Stomach (tissue), 9 donors: Measurements from ENCODE around the gene ABCB8. TPM values are rescaled to one million over a fixed set of nuclear protein-coding genes. Genes with fewer than 3 reads are reported as not detected.

Experiments used
- DNase-seq, 2 donors: peaks; one replicate each; pipeline versions ENCODE4 v3.0.0 to v3.0.0-alpha.2; 2013 to 2019
- H3K27ac ChIP-seq, 5 donors: fragments of 200-600 bp in 4 of 5; sonication (generic) in 4 of 5; one replicate each; pipeline ENCODE4 v1.5.1; 2013 to 2019; ENCODE audit warnings: mild to moderate bottlenecking in 1 of 5, moderate library complexity in 1 of 5
- H3K27me3 ChIP-seq, 3 donors: fragments of 200-600 bp; sonication (generic); one replicate each; pipeline ENCODE4 v1.5.1; 2017 to 2019; ENCODE audit warnings: mixed run types in 1 of 3
- H3K36me3 ChIP-seq, 4 donors: fragments of 200-600 bp; sonication (generic); 1 replicate in 3 of 4; 2 replicates in 1 of 4; pipeline ENCODE4 v1.5.1; 2016 to 2019
- H3K4me1 ChIP-seq, 4 donors: fragments of 200-600 bp; sonication (generic); one replicate each; pipeline ENCODE4 v1.5.1; 2016 to 2019
- H3K4me3 ChIP-seq, 4 donors: fragments of 200-600 bp; sonication (generic) in 3 of 4; one replicate each; pipeline ENCODE4 v1.5.1; 2016 to 2019; ENCODE audit warnings: mild to moderate bottlenecking in 1 of 4
- H3K9me3 ChIP-seq, 4 donors: fragments of 200-600 bp; sonication (generic); one replicate each; pipeline ENCODE4 v1.5.1; 2016 to 2019
- EP300 ChIP-seq: sonication (generic); formaldehyde crosslinking; IDR thresholded peaks from one replicate; pipeline ENCODE4 v1.6.1; 2017; ENCODE audit warnings: antibody characterized with exemption
- POLR2A ChIP-seq, 4 donors: fragments of 450-650 bp; IDR thresholded peaks; one replicate each; pipeline ENCODE4 v1.6.1; 2016; ENCODE audit warnings: antibody characterized with exemption in 4 of 4, control low read depth in 2 of 4, mild to moderate bottlenecking in 1 of 4, moderate library complexity in 1 of 4
- POLR2AphosphoS5 ChIP-seq, 3 donors: sonication (generic); formaldehyde crosslinking; IDR thresholded peaks; one replicate each; pipeline ENCODE4 v1.6.1; 2016; ENCODE audit warnings: antibody characterized with exemption in 3 of 3
- WGBS, 5 donors: extraction: QIAGEN DNeasy Blood & Tissue Kit in 3 of 5; methylation state at CpG; one replicate each; pipeline versions ENCODE4 v1.1.5 to v1.1.7; 2013 to 2018; 5-methylcytosine and 5-hydroxymethylcytosine counted together
- intact Hi-C: fragments of 100-400 bp; cut with DNase I; formaldehyde crosslinking; loops from one replicate; pipeline ENCODE4 v1.15.1; 2023; ENCODE audit warnings: low total_unique reads
- polyA plus RNA-seq, 3 donors: library from polyadenylated mRNA; stranded (reverse); fragments of 200-250 nt; gene quantifications; one replicate each; pipeline ENCODE4 v1.2.3, GENCODE V29; 2013
- total RNA-seq, 5 donors: library from RNA; depleted of rRNA; stranded (reverse); fragments of >200 nt; gene quantifications; one replicate each; pipeline versions ENCODE4 v1.1.0 to v1.2.3, GENCODE V29; 2014 to 2016
- TF ChIP-seq, protein P1 (sequence below), 7 experiments: fragments of 450-650 bp in 4 of 7; fragments of 200-600 bp in 3 of 7; sonication (generic) in 3 of 7; IDR thresholded peaks; one replicate each; pipeline ENCODE4 v1.5.1; 2016 to 2019; ENCODE audit warnings: antibody characterized with exemption in 7 of 7, control low read depth in 2 of 7, mild to moderate bottlenecking in 1 of 7
- donor health status: healthy with polysubstance abuse.
- donor health status: Bipolar disorder and iron deficiency.
- donor health status: healthy.

Gene ABCB8
- total and polyA plus RNA-seq, 8 donors = 9.5 to 57.2 (median 19.4) TPM

DNA sequence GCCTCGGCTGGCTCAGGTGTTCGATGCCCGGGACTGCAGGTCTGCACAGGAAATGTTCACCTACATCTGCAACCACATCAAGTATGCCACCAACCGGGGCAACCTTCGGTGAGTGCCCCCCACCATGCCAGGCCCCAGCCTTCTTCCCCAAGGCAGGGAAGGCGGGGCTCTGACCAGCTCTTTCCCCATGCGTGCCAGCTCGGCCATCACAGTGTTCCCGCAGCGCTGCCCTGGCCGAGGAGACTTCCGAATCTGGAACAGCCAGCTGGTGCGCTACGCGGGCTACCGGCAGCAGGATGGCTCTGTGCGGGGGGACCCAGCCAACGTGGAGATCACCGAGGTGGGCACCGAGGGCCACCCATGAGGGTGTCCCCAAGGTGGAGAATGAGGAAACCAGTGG lies 29.9 kb upstream of the ABCB8 start:
- intact Hi-C loops = no loop called here
- 87 to 90% (median 89%) methylated on average over 14 to 20 of the region's 20 CpGs for WGBS, 5 donors
- no peak overlapping the region for H3K27ac ChIP-seq

DNA sequence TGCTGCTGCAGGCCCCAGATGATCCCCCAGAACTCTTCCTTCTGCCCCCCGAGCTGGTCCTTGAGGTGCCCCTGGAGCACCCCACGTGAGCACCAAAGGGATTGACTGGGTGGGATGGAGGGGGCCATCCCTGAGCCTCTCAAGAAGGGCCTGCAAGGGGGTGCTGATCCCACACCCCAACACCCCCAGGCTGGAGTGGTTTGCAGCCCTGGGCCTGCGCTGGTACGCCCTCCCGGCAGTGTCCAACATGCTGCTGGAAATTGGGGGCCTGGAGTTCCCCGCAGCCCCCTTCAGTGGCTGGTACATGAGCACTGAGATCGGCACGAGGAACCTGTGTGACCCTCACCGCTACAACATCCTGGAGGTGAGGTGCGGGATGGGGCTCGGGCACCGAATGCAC lies 29.2 kb upstream of the ABCB8 start:
- H3K4me3 ChIP-seq = no peak overlapping the region
- WGBS, 5 donors = 86 to 94% (median 90%) methylated on average over 11 to 12 of the region's 12 CpGs
- H3K27me3 ChIP-seq = peaks cover 0 to 33% (median 9%) of the 10 kb centered on the region in 3 donors
- no peaks in the 10 kb centered on the region for H3K36me3 ChIP-seq
- intact Hi-C loops = no loop called here
- TF ChIP-seq EP300 (no peak), POLR2AphosphoS5 (IDR thresholded peaks at IDR 0.05) (no peak), POLR2A (IDR thresholded peaks at IDR 0.05) (no peak)
- TF ChIP-seq, protein P1, sequence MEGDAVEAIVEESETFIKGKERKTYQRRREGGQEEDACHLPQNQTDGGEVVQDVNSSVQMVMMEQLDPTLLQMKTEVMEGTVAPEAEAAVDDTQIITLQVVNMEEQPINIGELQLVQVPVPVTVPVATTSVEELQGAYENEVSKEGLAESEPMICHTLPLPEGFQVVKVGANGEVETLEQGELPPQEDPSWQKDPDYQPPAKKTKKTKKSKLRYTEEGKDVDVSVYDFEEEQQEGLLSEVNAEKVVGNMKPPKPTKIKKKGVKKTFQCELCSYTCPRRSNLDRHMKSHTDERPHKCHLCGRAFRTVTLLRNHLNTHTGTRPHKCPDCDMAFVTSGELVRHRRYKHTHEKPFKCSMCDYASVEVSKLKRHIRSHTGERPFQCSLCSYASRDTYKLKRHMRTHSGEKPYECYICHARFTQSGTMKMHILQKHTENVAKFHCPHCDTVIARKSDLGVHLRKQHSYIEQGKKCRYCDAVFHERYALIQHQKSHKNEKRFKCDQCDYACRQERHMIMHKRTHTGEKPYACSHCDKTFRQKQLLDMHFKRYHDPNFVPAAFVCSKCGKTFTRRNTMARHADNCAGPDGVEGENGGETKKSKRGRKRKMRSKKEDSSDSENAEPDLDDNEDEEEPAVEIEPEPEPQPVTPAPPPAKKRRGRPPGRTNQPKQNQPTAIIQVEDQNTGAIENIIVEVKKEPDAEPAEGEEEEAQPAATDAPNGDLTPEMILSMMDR (IDR thresholded peaks at IDR 0.05) = no peak
- no peaks in the 10 kb centered on the region for H3K9me3 ChIP-seq
- H3K4me1 ChIP-seq = peaks cover 0 to 26% (median 6%) of the 10 kb centered on the region in 4 donors
- H3K27ac ChIP-seq = no peak overlapping the region
- DNase-seq = no peak

More for the DNA sequence above, 29.9 kb upstream of the ABCB8 start:
- H3K4me1 ChIP-seq = peaks cover 0 to 19% (median 2%) of the 10 kb centered on the region in 4 donors
- no peak for DNase-seq
- peaks cover 0 to 33% (median 9%) of the 10 kb centered on the region in 3 donors for H3K27me3 ChIP-seq
- no peak overlapping the region for H3K4me3 ChIP-seq
- no peaks in the 10 kb centered on the region for H3K36me3 ChIP-seq
- TF ChIP-seq, protein P1 (IDR thresholded peaks at IDR 0.05) = no peak
- TF ChIP-seq EP300 = no peak
- no peak for TF ChIP-seq POLR2A (IDR thresholded peaks at IDR 0.05)
- no peak for TF ChIP-seq POLR2AphosphoS5 (IDR thresholded peaks at IDR 0.05)
- no peaks in the 10 kb centered on the region for H3K9me3 ChIP-seq

DNA sequence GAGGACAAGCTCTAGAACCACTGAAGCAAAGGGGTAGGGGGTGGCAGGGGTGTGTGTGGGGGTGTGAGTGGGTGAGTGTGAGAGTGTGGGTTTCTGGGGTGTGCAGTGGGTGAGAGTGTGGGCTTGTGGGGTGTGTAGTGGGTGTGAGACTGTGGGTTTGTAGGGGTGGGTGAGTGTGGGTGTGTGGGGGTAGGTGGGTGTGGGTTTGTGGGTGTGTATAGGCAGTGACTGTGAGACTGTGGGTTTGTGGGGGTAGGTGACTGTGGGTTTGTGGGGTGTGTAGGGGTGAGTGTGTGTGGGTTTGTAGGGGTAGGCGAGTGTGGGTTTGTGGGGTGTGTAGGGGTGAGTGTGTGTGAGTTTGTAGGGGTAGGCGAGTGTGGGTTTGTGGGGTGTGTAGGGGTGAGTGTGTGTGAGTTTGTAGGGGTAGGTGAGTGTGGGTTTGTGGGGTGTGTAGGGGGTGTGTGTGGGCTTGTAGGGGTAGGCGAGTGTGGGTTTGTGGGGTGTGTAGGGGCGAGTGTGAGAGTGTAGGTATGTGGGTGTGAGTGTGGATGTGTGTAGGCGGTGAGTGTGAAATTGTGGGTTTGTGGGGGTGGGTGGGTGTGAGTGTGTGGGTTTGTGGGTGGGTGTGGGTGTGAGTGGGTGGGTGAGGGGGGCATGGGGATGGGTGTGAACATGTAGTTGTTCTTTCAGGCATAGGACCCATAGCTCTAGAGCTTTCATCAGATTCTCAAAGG lies 28.6 kb upstream of the ABCB8 start:
- TF ChIP-seq POLR2AphosphoS5 (IDR thresholded peaks at IDR 0.05) = no peak
- TF ChIP-seq, protein P1 (IDR thresholded peaks at IDR 0.05) = no peak
- no peak for TF ChIP-seq POLR2A (IDR thresholded peaks at IDR 0.05)
- no peak for TF ChIP-seq EP300
- no peak for DNase-seq
- Histone ChIP-seq H3K4me1 (peaks cover 0 to 26% (median 6%) of the 10 kb centered on the region in 4 donors), H3K27me3 (peaks cover 0 to 33% (median 9%) of the 10 kb centered on the region in 3 donors), H3K36me3 (no peaks in the 10 kb centered on the region), H3K27ac (no peak overlapping the region), H3K4me3 (no peak overlapping the region), H3K9me3 (no peaks in the 10 kb centered on the region)
- 78 to 98% (median 90%) methylated on average over 5 of the region's 5 CpGs for WGBS, 5 donors
- intact Hi-C loops = no loop called here

DNA sequence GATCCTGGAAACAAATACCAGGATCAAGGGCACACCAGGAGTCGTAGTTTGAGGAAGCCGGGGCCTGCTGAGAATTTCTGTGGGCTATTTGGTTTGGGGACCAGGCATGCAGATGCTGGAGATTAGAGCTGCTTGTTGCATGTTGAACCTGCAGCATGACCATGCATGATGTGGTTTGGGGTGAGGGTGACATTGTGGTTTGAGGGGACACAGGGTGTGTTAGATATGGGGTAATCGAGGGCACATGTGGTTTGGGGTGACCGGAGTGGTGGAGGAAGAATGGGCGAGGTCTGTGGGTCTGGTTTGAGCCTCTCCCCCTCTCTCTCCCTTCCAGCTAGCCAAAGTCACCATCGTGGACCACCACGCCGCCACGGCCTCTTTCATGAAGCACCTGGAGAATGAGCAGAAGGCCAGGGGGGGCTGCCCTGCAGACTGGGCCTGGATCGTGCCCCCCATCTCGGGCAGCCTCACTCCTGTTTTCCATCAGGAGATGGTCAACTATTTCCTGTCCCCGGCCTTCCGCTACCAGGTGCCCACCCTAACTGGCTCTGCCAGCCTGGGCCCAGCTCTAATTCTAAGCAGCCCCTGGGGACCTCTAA lies 27.3 kb upstream of the ABCB8 start:
- Histone ChIP-seq H3K4me3 (no peak overlapping the region), H3K27me3 (peaks cover 0 to 32% (median 9%) of the 10 kb centered on the region in 3 donors), H3K36me3 (no peaks in the 10 kb centered on the region), H3K4me1 (peaks cover 0 to 23% (median 6%) of the 10 kb centered on the region in 4 donors), H3K27ac (no peak overlapping the region), H3K9me3 (no peaks in the 10 kb centered on the region)
- WGBS, 5 donors = 85 to 93% (median 87%) methylated on average over 13 of the region's 13 CpGs
- DNase-seq = no peak
- intact Hi-C loops = no loop called here
- no peak for TF ChIP-seq POLR2AphosphoS5 (IDR thresholded peaks at IDR 0.05)
- no peak for TF ChIP-seq POLR2A (IDR thresholded peaks at IDR 0.05)
- no peak for TF ChIP-seq EP300
- TF ChIP-seq, protein P1 (IDR thresholded peaks at IDR 0.05) = no peak
